Stomach (tissue), 4 donors: ENCODE results near the gene C1QTNF7.

Experiments
- CTCF ChIP-seq, 7 experiments: fragments of 450-650 bp in 4 of 7; fragments of 200-600 bp in 3 of 7; sonication (generic) in 3 of 7; IDR thresholded peaks; one replicate each; pipeline ENCODE4 v1.5.1; 2016 to 2019; ENCODE audit warnings: antibody characterized with exemption in 7 of 7, control low read depth in 2 of 7, mild to moderate bottlenecking in 1 of 7
- EP300 ChIP-seq: sonication (generic); formaldehyde crosslinking; IDR thresholded peaks from one replicate; pipeline ENCODE4 v1.6.1; 2017; ENCODE audit warnings: antibody characterized with exemption
- POLR2A ChIP-seq, 4 donors: fragments of 450-650 bp; IDR thresholded peaks; one replicate each; pipeline ENCODE4 v1.6.1; 2016; ENCODE audit warnings: antibody characterized with exemption in 4 of 4, control low read depth in 2 of 4, mild to moderate bottlenecking in 1 of 4, moderate library complexity in 1 of 4
- POLR2AphosphoS5 ChIP-seq, 3 donors: sonication (generic); formaldehyde crosslinking; IDR thresholded peaks; one replicate each; pipeline ENCODE4 v1.6.1; 2016; ENCODE audit warnings: antibody characterized with exemption in 3 of 3

- TF ChIP-seq EP300, result no peak
- peak in 1 of 3 donors; percentile 28 for TF ChIP-seq POLR2AphosphoS5 (IDR thresholded peaks at IDR 0.05)
- no peak for TF ChIP-seq CTCF (IDR thresholded peaks at IDR 0.05)
- TF ChIP-seq POLR2A (IDR thresholded peaks at IDR 0.05), result no peak
These were observed 13.2 kb upstream of the C1QTNF7 start for GRCh38 chr4:15414551-15415091.
